ENCODE data around the gene FMN2.
"Not testable (repeated sequence)": the region's sequence is repeated elsewhere in the genome, so short reads cannot be mapped to it uniquely, and the experiment has no call there.

FMN2 gene

GRCh38 chr1:240320659-240321058 is 229.0 kb downstream of the FMN2 start:
- no peak for TF ChIP-seq CTCF (IDR thresholded peaks at IDR 0.05)
- Histone ChIP-seq H3K27ac (no peak overlapping the region), H3K4me2 (ENCODE audit: low read length) (peak overlapping the region; percentile 13), H3K36me3 (ENCODE audit: control insufficient read depth, insufficient read depth, low read length) (no peaks in the 10 kb centered on the region), H3K79me2 (no peaks in the 10 kb centered on the region), H3K4me3 (ENCODE audit: low read depth, low read length) (no peak overlapping the region), H2AFZ (no peak overlapping the region), H3K9me3 (ENCODE audit: control insufficient read depth, low read length) (no peaks in the 10 kb centered on the region), H3K27me3 (ENCODE audit: control insufficient read depth, insufficient read depth, low read length) (no peaks in the 10 kb centered on the region), H3K9ac (no peak overlapping the region), H3K4me1 (no peaks in the 10 kb centered on the region)

- Histone ChIP-seq H3K4me1 (no peaks in the 10 kb centered on the region), H3K4me2 (ENCODE audit: low read length) (no peak overlapping the region)
- TF ChIP-seq CTCF (IDR thresholded peaks at IDR 0.05) = no peak
Measured at GRCh38 chr1:240322943-240323342, 231.3 kb downstream of the FMN2 start.

GRCh38 chr1:240328382-240328781 is 236.7 kb downstream of the FMN2 start:
- H3K27ac ChIP-seq; H3K9ac ChIP-seq; H2AFZ ChIP-seq; H3K4me1 ChIP-seq; H3K4me2 ChIP-seq (ENCODE audit: low read length); H3K79me2 ChIP-seq; H3K4me3 ChIP-seq (ENCODE audit: low read depth, low read length); H3K27me3 ChIP-seq (ENCODE audit: control insufficient read depth, insufficient read depth, low read length); H3K9me3 ChIP-seq (ENCODE audit: control insufficient read depth, low read length); H3K36me3 ChIP-seq (ENCODE audit: control insufficient read depth, insufficient read depth, low read length): not testable (repeated sequence)

More at GRCh38 chr1:240322943-240323342, 231.3 kb downstream of the FMN2 start:
- no peaks in the 10 kb centered on the region for H3K36me3 ChIP-seq (ENCODE audit: control insufficient read depth, insufficient read depth, low read length)
- H3K79me2 ChIP-seq = no peaks in the 10 kb centered on the region
- no peak overlapping the region for H2AFZ ChIP-seq
- H3K9ac ChIP-seq = no peak overlapping the region
- no peaks in the 10 kb centered on the region for H3K9me3 ChIP-seq (ENCODE audit: control insufficient read depth, low read length)
- H3K4me3 ChIP-seq (ENCODE audit: low read depth, low read length) = no peak overlapping the region
- H3K27me3 ChIP-seq (ENCODE audit: control insufficient read depth, insufficient read depth, low read length) = no peaks in the 10 kb centered on the region
- no peak overlapping the region for H3K27ac ChIP-seq

GRCh38 chr1:240329443-240329842 is 237.8 kb downstream of the FMN2 start:
- Histone ChIP-seq H2AFZ (no peak overlapping the region), H3K79me2 (no peaks in the 10 kb centered on the region), H3K36me3 (ENCODE audit: control insufficient read depth, insufficient read depth, low read length) (no peaks in the 10 kb centered on the region), H3K27me3 (ENCODE audit: control insufficient read depth, insufficient read depth, low read length) (no peaks in the 10 kb centered on the region), H3K9me3 (ENCODE audit: control insufficient read depth, low read length) (no peaks in the 10 kb centered on the region), H3K4me3 (ENCODE audit: low read depth, low read length) (no peak overlapping the region), H3K27ac (no peak overlapping the region), H3K4me2 (ENCODE audit: low read length) (no peak overlapping the region), H3K4me1 (no peaks in the 10 kb centered on the region), H3K9ac (no peak overlapping the region)
- no peak for TF ChIP-seq CTCF (IDR thresholded peaks at IDR 0.05)

- Histone ChIP-seq H3K36me3 (ENCODE audit: control insufficient read depth, insufficient read depth, low read length) (no peaks in the 10 kb centered on the region), H3K79me2 (no peaks in the 10 kb centered on the region), H3K9me3 (ENCODE audit: control insufficient read depth, low read length) (no peaks in the 10 kb centered on the region), H3K4me3 (ENCODE audit: low read depth, low read length) (no peak overlapping the region), H2AFZ (no peak overlapping the region), H3K4me2 (ENCODE audit: low read length) (no peak overlapping the region), H3K27ac (no peak overlapping the region), H3K9ac (no peak overlapping the region), H3K27me3 (ENCODE audit: control insufficient read depth, insufficient read depth, low read length) (no peaks in the 10 kb centered on the region), H3K4me1 (peaks cover 2% of the 10 kb centered on the region)
- TF ChIP-seq CTCF (IDR thresholded peaks at IDR 0.05) = no peak
Measured at GRCh38 chr1:240332672-240333071, 241.0 kb downstream of the FMN2 start.
